CD14-positive monocyte (primary cell): Measurements from ENCODE around the gene PSMD1. TPM values are rescaled to one million over a fixed set of nuclear protein-coding genes. Genes with fewer than 3 reads are reported as not detected.

Experiments
- DNase-seq, 3 donors: peaks; one replicate each; pipeline ENCODE4 v3.0.0-alpha.2; 2011 to 2022
- H2AFZ ChIP-seq: 2 replicates; pipeline ENCODE4 v1.6.0; 2012; ENCODE audit warnings: mild to moderate bottlenecking, low read depth, low read length, inconsistent platforms; ENCODE audit not compliant: insufficient read depth, poor library complexity, severe bottlenecking
- H3K27ac ChIP-seq, 2 donors: 1 replicate in 1 of 2; 2 replicates in 1 of 2; pipeline ENCODE4 v1.5.1; 2012 to 2013; ENCODE audit warnings: low read length in 2 of 2, control low read depth in 1 of 2, inconsistent platforms in 1 of 2, low read depth in 1 of 2, mild to moderate bottlenecking in 1 of 2
- H3K27me3 ChIP-seq, 2 donors: one replicate each; pipeline versions ENCODE4 v1.6.0 to v1.6.1; 2011 to 2013; ENCODE audit warnings: low read length in 2 of 2; ENCODE audit not compliant: control insufficient read depth in 2 of 2, insufficient read depth in 2 of 2
- H3K36me3 ChIP-seq, 2 donors: replicated peaks in 1 of 2; 1 replicate in 1 of 2; 2 replicates in 1 of 2; pipeline versions ENCODE4 v1.5.1 to v1.6.1; 2012 to 2013; ENCODE audit warnings: low read length in 2 of 2, control low read depth in 1 of 2, inconsistent platforms in 1 of 2, mild to moderate bottlenecking in 1 of 2; ENCODE audit not compliant: insufficient read depth in 2 of 2, control insufficient read depth in 1 of 2
- H3K4me1 ChIP-seq, 2 donors: 1 replicate in 1 of 2; 2 replicates in 1 of 2; pipeline versions ENCODE4 v1.5.1 to v1.6.1; 2012 to 2013; ENCODE audit warnings: low read length in 2 of 2, control low read depth in 1 of 2, inconsistent platforms in 1 of 2, mild to moderate bottlenecking in 1 of 2, moderate library complexity in 1 of 2; ENCODE audit not compliant: insufficient read depth in 2 of 2, control insufficient read depth in 1 of 2
- H3K4me2 ChIP-seq: replicated peaks from 2 replicates; pipeline ENCODE3; 2012; ENCODE audit warnings: low read length, moderate library complexity, mild to moderate bottlenecking; ENCODE audit not compliant: poor library complexity, severe bottlenecking; ENCODE audit errors: extremely low read depth
- H3K4me3 ChIP-seq, 3 experiments: fragments of 200-600 bp in 1 of 3; sonication (generic) in 1 of 3; replicated peaks in 1 of 3; 1 replicate in 2 of 3; 2 replicates in 1 of 3; pipeline ENCODE4 v1.5.1; 2011 to 2013; ENCODE audit warnings: low read length in 3 of 3, mild to moderate bottlenecking in 3 of 3, control low read depth in 2 of 3, low read depth in 2 of 3, inconsistent platforms in 1 of 3, moderate library complexity in 1 of 3
- H3K79me2 ChIP-seq: 2 replicates; pipeline ENCODE4 v1.6.0; 2012; ENCODE audit warnings: mild to moderate bottlenecking, control low read depth, inconsistent platforms, low read length, moderate library complexity; ENCODE audit not compliant: insufficient read depth
- H3K9ac ChIP-seq: 2 replicates; pipeline ENCODE4 v1.6.0; 2017; ENCODE audit warnings: low read length, mild to moderate bottlenecking; ENCODE audit not compliant: insufficient read depth, poor library complexity, severe bottlenecking
- H3K9me3 ChIP-seq, 2 donors: replicated peaks in 1 of 2; 1 replicate in 1 of 2; 2 replicates in 1 of 2; pipeline versions ENCODE4 v1.5.1 to v1.6.1; 2012 to 2013; ENCODE audit warnings: low read length in 2 of 2, control low read depth in 1 of 2; ENCODE audit not compliant: control insufficient read depth in 1 of 2, insufficient read depth in 1 of 2
- H4K20me1 ChIP-seq: 2 replicates; pipeline ENCODE4 v1.6.0; 2012; ENCODE audit warnings: mild to moderate bottlenecking, low read length, control low read depth, moderate library complexity; ENCODE audit not compliant: insufficient read depth
- H3K27ac Mint-ChIP-seq, 7 donors: one replicate each; pipeline ENCODE4 v1.8.0; 2020; ENCODE audit warnings: mild to moderate bottlenecking in 7 of 7, mixed read lengths in 7 of 7, moderate library complexity in 6 of 7, inconsistent platforms in 2 of 7
- H3K27me3 Mint-ChIP-seq, 3 donors: one replicate each; pipeline ENCODE4 v1.8.0; 2021 to 2022; ENCODE audit warnings: low read depth in 3 of 3, mild to moderate bottlenecking in 3 of 3, mixed read lengths in 3 of 3, moderate library complexity in 3 of 3, inconsistent platforms in 1 of 3
- H3K36me3 Mint-ChIP-seq, 2 donors: one replicate each; pipeline ENCODE4 v1.8.0; 2020; ENCODE audit warnings: mixed read lengths in 2 of 2, inconsistent platforms in 1 of 2, mild to moderate bottlenecking in 1 of 2
- H3K4me1 Mint-ChIP-seq: one replicate; pipeline ENCODE4 v1.8.0; 2020; ENCODE audit warnings: mild to moderate bottlenecking, mixed read lengths
- H3K4me3 Mint-ChIP-seq, 2 donors: one replicate each; pipeline ENCODE4 v1.8.0; 2020; ENCODE audit warnings: mild to moderate bottlenecking in 2 of 2, mixed read lengths in 2 of 2, moderate library complexity in 1 of 2
- H3K9me3 Mint-ChIP-seq, 7 donors: one replicate each; pipeline ENCODE4 v1.8.0; 2020 to 2022; ENCODE audit warnings: mixed read lengths in 7 of 7, mild to moderate bottlenecking in 6 of 7, moderate library complexity in 6 of 7, inconsistent platforms in 2 of 7
- CTCF ChIP-seq: fragments of 200-600 bp; IDR thresholded peaks from one replicate; pipeline ENCODE4 v1.8.0; 2022; ENCODE audit warnings: antibody characterized with exemption, mild to moderate bottlenecking
- WGBS: methylation state at CpG from one replicate; pipeline ENCODE4 v1.1.5; 2013; ENCODE audit warnings: missing lambda C conversion rate; ENCODE audit not compliant: insufficient coverage; 5-methylcytosine and 5-hydroxymethylcytosine counted together
- intact Hi-C, 2 donors: fragments of 100-400 bp; cut with micrococcal nuclease; formaldehyde crosslinking; loops; one replicate each; pipeline versions ENCODE4 v1.15.0 to v1.15.1; 2023
- polyA plus RNA-seq, 3 donors: library from polyadenylated mRNA; depleted of rRNA in 1 of 3; unstranded in 2 of 3; stranded (reverse) in 1 of 3; fragments of 300-500 nt in 2 of 3; fragments of >200 nt in 1 of 3; fragmentation: Illumina TruSeq in 2 of 3; gene quantifications; 1 replicate in 2 of 3; 2 replicates in 1 of 3; pipeline ENCODE4 v1.2.3, GENCODE V29; 2012 to 2021

PSMD1 gene
- polyA plus RNA-seq, 3 donors, result 23.5 to 53.9 (median 37.7) TPM

- peaks cover 0 to 2% of the 10 kb centered on the region in 2 donors for H3K36me3 Mint-ChIP-seq
- no peak overlapping the region for H2AFZ ChIP-seq
- no peaks in the 10 kb centered on the region for H3K79me2 ChIP-seq
- H3K4me1 Mint-ChIP-seq, result peaks cover 7% of the 10 kb centered on the region
- H3K9me3 Mint-ChIP-seq, result peaks cover 0 to 3% (median 0%) of the 10 kb centered on the region in 7 donors
- H3K4me3 Mint-ChIP-seq, result peak overlapping the region in 1 of 2 donors; percentile 77
- peak overlapping the region in 1 of 7 donors; percentile 6 for H3K27ac Mint-ChIP-seq
- peaks cover 0 to 13% of the 10 kb centered on the region in 2 donors for H3K27me3 ChIP-seq
- no peak overlapping the region for H3K27ac ChIP-seq
- peaks cover 5% of the 10 kb centered on the region in 2 donors for H3K4me1 ChIP-seq
- peaks cover 27 to 28% (median 27%) of the 10 kb centered on the region in 3 donors for H3K27me3 Mint-ChIP-seq
- intact Hi-C loops, result no loop called here
- no peaks in the 10 kb centered on the region for H4K20me1 ChIP-seq
- H3K4me3 ChIP-seq, result no peak overlapping the region
- no peak overlapping the region for H3K9ac ChIP-seq
- no peak for DNase-seq
- WGBS, result 91% methylated on average over 12 of the region's 22 CpGs
- no peaks in the 10 kb centered on the region for H3K9me3 ChIP-seq
- no peak overlapping the region for H3K4me2 ChIP-seq
- no peaks in the 10 kb centered on the region for H3K36me3 ChIP-seq
- no peak for TF ChIP-seq CTCF
These were observed 133.2 kb downstream of the PSMD1 start for GRCh38 chr2:231189571-231190495.

GRCh38 chr2:231190531-231191197 is 134.0 kb downstream of the PSMD1 start:
- 30% methylated on average over 42 of the region's 42 CpGs for WGBS
- DNase-seq, result no peak

More at GRCh38 chr2:231190531-231191197, 134.0 kb downstream of the PSMD1 start:
- peaks cover 5% of the 10 kb centered on the region in 2 donors for H3K4me1 ChIP-seq
- H3K9me3 Mint-ChIP-seq, result peaks cover 0 to 3% (median 0%) of the 10 kb centered on the region in 7 donors
- peak overlapping the region; percentile 56 for H2AFZ ChIP-seq
- intact Hi-C loops, result no loop called here
- no peak overlapping the region for H3K27ac ChIP-seq
- H3K9me3 ChIP-seq, result no peaks in the 10 kb centered on the region
- H3K27me3 Mint-ChIP-seq, result peaks cover 27 to 29% (median 27%) of the 10 kb centered on the region in 3 donors
- H3K4me1 Mint-ChIP-seq, result peaks cover 7% of the 10 kb centered on the region
- H3K4me3 ChIP-seq, result no peak overlapping the region
- peaks cover 0 to 2% of the 10 kb centered on the region in 2 donors for H3K36me3 Mint-ChIP-seq
- H3K4me2 ChIP-seq, result peak overlapping the region; percentile 13
- H3K4me3 Mint-ChIP-seq, result peak overlapping the region in 1 of 2 donors; percentile 77
- no peaks in the 10 kb centered on the region for H3K36me3 ChIP-seq
- TF ChIP-seq CTCF, result no peak
- no peaks in the 10 kb centered on the region for H4K20me1 ChIP-seq
- no peaks in the 10 kb centered on the region for H3K79me2 ChIP-seq
- no peak overlapping the region for H3K9ac ChIP-seq
- H3K27me3 ChIP-seq, result peaks cover 0 to 13% of the 10 kb centered on the region in 2 donors
- no peak overlapping the region for H3K27ac Mint-ChIP-seq
